Activated CD4-positive, alpha-beta T cell treated with anti-CD3 and anti-CD28 coated beads for 36 hours (primary cell): ENCODE data around the gene TNK2. TPM values are rescaled to one million over a fixed set of nuclear protein-coding genes. Genes with fewer than 3 reads are reported as not detected.

Experiments
- ATAC-seq: fragments of 200-7000 bp; cut with Tn5 transposase; one replicate; pipeline ENCODE4 v1.10.0; 2021; ENCODE audit warnings: mild to moderate bottlenecking, moderate library complexity
- CTCF ChIA-PET: fragments of 350-600 bp; sonication (Branson Sonifier 250); formaldehyde crosslinking; loops from one replicate; lab custom pipeline; 2021; ENCODE audit warnings: antibody characterized with exemption; lab: Charles Lee
- POLR2A ChIA-PET: fragments of 350-600 bp; sonication (Branson Sonifier 250); formaldehyde crosslinking; loops from one replicate; lab custom pipeline; 2021; ENCODE audit warnings: antibody characterized with exemption, inconsistent platforms; lab: Charles Lee
- DNase-seq: peaks from one replicate; pipeline ENCODE4 v3.0.0-alpha.2; 2020
- H3K27ac Mint-ChIP-seq: one replicate; pipeline ENCODE4 v1.8.0; 2021; ENCODE audit warnings: mixed read lengths
- H3K27me3 Mint-ChIP-seq: one replicate; pipeline ENCODE4 v1.8.0; 2021; ENCODE audit warnings: mixed read lengths
- H3K36me3 Mint-ChIP-seq: one replicate; pipeline ENCODE4 v1.8.0; 2021; ENCODE audit warnings: low read depth, mixed read lengths
- H3K4me1 Mint-ChIP-seq: one replicate; pipeline ENCODE4 v1.8.0; 2021; ENCODE audit warnings: mixed read lengths
- H3K4me3 Mint-ChIP-seq: one replicate; pipeline ENCODE4 v1.8.0; 2021; ENCODE audit warnings: mild to moderate bottlenecking, moderate library complexity, mixed read lengths
- H3K9me3 Mint-ChIP-seq: one replicate; pipeline ENCODE4 v1.8.0; 2021; ENCODE audit warnings: low read depth, mixed read lengths
- intact Hi-C, 2 experiments: fragments of 100-400 bp; cut with DNase I in 1 of 2; cut with micrococcal nuclease in 1 of 2; formaldehyde crosslinking; loops; one replicate each; pipeline versions ENCODE4 v1.14.2 to v1.15.1; 2022 to 2024; cut with DNase I, micrococcal nuclease
- total RNA-seq, 2 experiments: library from RNA; stranded (reverse); gene quantifications; one replicate each; pipeline ENCODE4 v1.2.3, GENCODE V29; 2021

Gene TNK2
- total RNA-seq, 2 experiments from 2014 or later: 49.9 to 54.2 TPM

DNA sequence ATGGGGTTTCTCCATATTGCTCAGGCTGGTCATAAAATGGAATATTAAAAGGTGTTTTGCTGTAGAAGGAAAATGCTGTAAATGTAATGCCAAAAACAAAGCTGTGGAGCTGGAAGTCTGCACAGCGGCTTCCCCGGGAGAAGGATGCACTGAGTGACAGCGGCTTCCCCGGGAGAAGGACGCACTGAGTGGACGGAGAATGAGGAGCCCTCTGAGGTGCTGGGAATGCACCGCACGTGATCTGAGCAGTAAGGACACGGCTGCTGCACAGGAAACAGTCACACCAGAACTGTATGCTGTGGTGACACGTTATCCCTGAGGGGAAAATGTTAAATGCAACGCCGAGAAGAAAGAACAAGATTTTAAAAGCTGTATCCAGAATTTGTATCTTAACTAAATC lies 24.6 kb downstream of the TNK2 start:
- POLR2A ChIA-PET: no interaction called here
- ATAC-seq (no peak), DNase-seq (no peak)
- intact Hi-C loops: no loop called here
- peaks cover 10% of the 10 kb centered on the region for H3K36me3 Mint-ChIP-seq
- H3K4me3 Mint-ChIP-seq: no peak overlapping the region
- no peaks in the 10 kb centered on the region for H3K27me3 Mint-ChIP-seq
- CTCF ChIA-PET: interaction anchor here (0.8 to 1.2 kb wide), 2 partner anchors 11 to 31 kb away, joined by 3 to 6 read pairs; no protein-coding TSS in a partner anchor
- H3K27ac Mint-ChIP-seq: no peak overlapping the region
- H3K9me3 Mint-ChIP-seq: no peaks in the 10 kb centered on the region
- no peaks in the 10 kb centered on the region for H3K4me1 Mint-ChIP-seq

DNA sequence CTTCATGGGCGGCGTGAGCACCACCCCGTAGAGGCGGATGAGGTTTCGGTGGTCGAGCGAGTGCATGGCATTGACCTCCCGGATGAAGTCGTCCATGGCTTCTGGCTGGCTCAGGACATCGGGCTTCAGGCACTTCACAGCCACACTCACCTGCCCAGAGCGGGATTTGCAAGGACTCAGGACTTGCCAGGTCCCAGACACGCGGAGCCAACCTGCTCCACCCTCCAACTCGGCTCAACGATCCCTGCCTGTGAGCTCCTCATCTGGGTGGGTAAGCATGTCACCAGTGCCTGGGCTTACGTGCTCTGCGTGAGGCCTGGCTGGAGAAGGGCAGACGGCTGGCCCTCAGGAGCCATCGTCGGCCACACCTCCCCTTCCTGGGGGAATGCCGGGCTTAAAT lies 25.2 kb downstream of the TNK2 start:
- POLR2A ChIA-PET: no interaction called here
- H3K27ac Mint-ChIP-seq: no peak overlapping the region
- no peak for ATAC-seq
- no peak overlapping the region for H3K4me3 Mint-ChIP-seq
- H3K36me3 Mint-ChIP-seq: peaks cover 10% of the 10 kb centered on the region
- H3K27me3 Mint-ChIP-seq: no peaks in the 10 kb centered on the region
- CTCF ChIA-PET: no interaction called here
- no peak for DNase-seq
- H3K9me3 Mint-ChIP-seq: no peaks in the 10 kb centered on the region
- intact Hi-C loops: no loop called here
- H3K4me1 Mint-ChIP-seq: no peaks in the 10 kb centered on the region

DNA sequence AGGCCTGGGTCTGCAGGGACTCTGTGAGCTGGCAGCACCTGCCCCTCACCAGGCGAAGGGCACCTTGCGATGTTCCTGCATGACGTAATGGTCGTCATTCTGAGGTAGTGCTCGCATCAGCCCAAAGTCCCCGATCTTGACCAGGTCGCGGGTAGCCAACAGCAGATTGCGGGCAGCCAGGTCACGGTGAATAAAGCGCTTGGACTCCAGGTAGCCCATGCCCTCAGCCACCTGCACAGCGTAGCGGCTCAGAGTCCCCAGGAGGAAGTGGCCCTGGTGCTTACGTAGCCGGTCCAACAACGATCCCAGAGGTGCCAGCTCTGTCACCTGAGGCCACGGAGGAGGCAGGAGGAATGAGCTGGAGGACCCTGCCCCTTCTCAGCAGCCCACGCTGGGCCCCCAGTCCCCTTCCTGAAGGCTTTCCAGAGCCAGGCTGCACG lies 26.3 kb downstream of the TNK2 start:
- intact Hi-C loops: no loop called here
- ATAC-seq (no peak), DNase-seq (no peak)
- Mint-ChIP-seq H3K36me3 (peaks cover 10% of the 10 kb centered on the region), H3K9me3 (no peaks in the 10 kb centered on the region), H3K4me1 (no peaks in the 10 kb centered on the region), H3K27ac (no peak overlapping the region), H3K4me3 (no peak overlapping the region), H3K27me3 (no peaks in the 10 kb centered on the region)
- CTCF ChIA-PET: no interaction called here
- POLR2A ChIA-PET: no interaction called here

DNA sequence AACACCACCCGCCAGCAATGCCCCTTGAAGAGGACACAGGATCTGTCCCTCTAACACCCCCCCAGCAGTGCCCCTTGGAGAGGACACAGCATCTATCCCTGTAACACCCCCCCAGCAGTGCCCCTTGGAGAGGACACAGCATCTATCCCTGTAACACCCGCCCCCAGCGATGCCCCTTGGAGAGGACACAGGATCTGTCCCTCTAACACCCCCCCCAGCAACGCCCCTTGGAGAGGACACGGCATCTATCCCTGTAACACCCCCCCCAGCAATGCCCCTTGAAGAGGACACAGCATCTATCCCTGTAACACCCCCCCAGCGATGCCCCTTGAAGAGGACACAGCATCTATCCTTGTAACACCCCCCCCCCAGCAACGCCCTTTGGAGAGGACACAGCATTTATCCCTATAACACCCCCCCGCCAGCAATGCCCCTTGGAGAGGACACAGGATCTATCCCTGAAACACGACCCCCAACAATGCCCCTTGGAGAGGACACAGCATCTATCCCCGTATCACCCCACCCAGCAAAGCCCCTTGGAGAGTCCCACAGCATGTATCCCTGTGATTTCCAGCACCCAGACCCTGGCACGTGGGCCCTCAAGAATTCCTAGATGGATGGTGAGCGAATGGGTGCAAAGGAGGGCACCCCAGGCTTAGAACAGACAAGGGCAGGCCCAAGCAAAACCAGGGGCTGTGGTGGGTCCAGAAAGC lies 26.9 kb downstream of the TNK2 start:
- ATAC-seq (no peak), DNase-seq (no peak)
- intact Hi-C loops: no loop called here
- H3K27ac Mint-ChIP-seq: no peak overlapping the region
- peaks cover 11% of the 10 kb centered on the region for H3K36me3 Mint-ChIP-seq
- H3K27me3 Mint-ChIP-seq: no peaks in the 10 kb centered on the region
- H3K4me1 Mint-ChIP-seq: no peaks in the 10 kb centered on the region
- ChIA-PET CTCF (no interaction called here), POLR2A (no interaction called here)
- no peak overlapping the region for H3K4me3 Mint-ChIP-seq
- no peaks in the 10 kb centered on the region for H3K9me3 Mint-ChIP-seq

DNA sequence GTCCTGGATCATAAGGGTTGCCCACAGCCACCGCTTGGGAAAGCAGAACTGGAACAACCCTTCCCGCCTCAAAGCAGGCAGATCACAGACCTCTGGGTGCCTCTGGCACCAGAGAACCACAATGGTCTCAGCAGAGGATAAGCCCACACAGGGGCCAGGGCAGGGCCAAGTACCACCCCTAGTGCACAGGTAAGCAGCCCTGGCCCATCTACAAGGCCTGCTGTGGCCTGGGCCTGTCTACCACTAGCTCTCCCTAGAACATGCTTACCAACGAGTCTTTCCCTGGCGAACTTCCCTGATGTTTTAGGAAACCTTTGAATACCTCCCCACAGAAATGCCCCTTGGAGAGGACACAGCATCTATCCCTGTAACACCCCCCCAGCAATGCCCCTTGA lies 28.3 kb downstream of the TNK2 start:
- Mint-ChIP-seq H3K9me3 (no peaks in the 10 kb centered on the region), H3K27me3 (no peaks in the 10 kb centered on the region), H3K4me3 (no peak overlapping the region), H3K4me1 (no peaks in the 10 kb centered on the region), H3K27ac (no peak overlapping the region), H3K36me3 (peaks cover 13% of the 10 kb centered on the region)
- no peak for DNase-seq
- ATAC-seq: no peak
- intact Hi-C loops: no loop called here
- POLR2A ChIA-PET: no interaction called here
- CTCF ChIA-PET: no interaction called here

DNA sequence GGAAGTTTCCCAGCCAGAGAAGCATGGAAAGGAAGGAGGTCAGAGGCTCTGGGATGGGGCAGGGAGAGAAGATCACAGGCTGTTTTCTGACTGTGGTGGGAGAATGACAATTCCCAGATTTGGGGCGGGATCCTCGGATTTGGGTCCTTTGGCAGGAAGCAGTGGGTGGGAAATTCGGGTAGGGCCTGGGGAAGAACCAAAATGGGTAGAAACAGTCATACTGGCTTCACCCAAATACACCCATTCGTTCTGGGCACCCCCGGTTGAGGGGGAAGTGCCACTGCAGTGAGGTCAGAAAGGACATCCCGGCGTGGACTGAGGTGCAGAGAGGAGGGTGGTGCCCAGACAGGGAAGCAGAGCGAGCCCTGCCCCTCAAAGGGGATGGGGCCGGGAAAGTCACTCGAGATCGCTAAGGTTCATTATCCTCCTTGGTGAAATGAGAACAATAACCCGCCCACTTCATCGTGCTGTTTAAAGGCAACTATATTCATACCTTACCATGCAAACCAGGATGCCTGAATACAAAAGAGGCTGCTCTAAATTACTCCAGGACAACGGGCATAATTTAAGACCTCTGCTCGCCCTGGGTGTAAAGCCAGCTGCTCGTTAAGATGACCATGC lies 28.8 kb downstream of the TNK2 start:
- H3K27me3 Mint-ChIP-seq: no peaks in the 10 kb centered on the region
- ChIA-PET CTCF (no interaction called here), POLR2A (no interaction called here)
- intact Hi-C loops: no loop called here
- no peaks in the 10 kb centered on the region for H3K4me1 Mint-ChIP-seq
- H3K36me3 Mint-ChIP-seq: peaks cover 13% of the 10 kb centered on the region
- DNase-seq (no peak), ATAC-seq (no peak)
- H3K27ac Mint-ChIP-seq: peak overlapping the region; percentile 19
- H3K9me3 Mint-ChIP-seq: no peaks in the 10 kb centered on the region
- H3K4me3 Mint-ChIP-seq: no peak overlapping the region

DNA sequence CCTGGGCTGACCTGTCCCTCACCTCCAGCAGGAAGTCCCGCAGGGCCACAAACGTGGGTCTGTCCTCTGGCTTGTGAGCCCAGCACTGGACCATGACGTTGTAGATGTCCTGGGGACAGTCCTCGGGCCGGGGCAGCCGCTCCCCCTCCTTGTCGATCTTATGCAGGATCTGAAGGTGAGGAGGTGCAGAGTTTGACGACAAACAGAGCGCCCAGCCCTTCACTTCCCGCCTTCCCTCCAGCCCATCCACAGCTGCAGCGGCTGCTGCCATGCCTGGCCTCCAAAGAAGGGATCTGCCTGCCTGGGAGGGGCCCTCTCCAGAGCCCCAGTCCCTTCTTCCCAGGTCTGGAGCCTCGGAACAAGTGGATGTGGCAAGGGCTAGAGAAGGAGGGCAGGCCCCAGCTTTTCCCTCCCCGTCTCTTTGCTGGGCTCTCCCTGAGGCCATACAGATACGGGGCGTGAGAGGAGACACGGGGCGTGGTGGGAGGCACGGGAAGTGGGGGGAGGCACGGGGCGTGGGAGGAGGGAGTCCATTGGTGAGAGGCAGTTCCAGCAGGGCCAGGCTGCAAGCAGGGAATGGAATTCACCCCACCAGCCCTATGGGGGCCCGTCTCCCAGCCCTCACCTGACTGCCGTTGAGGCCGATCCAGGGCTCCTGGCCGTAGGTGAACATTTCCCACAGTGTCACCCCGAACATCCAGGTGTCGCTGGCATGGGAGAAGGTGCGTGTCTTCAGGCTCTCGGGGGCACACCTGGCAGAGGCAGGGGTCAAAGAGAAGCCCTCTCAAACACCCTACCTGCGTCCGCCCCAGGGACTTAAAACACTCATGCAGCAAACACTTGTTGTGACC lies 29.7 kb downstream of the TNK2 start:
- ChIA-PET POLR2A (no interaction called here), CTCF (no interaction called here)
- DNase-seq (no peak), ATAC-seq (no peak)
- Mint-ChIP-seq H3K4me3 (no peak overlapping the region), H3K9me3 (no peaks in the 10 kb centered on the region), H3K36me3 (peaks cover 9% of the 10 kb centered on the region), H3K27ac (no peak overlapping the region), H3K4me1 (no peaks in the 10 kb centered on the region), H3K27me3 (no peaks in the 10 kb centered on the region)
- intact Hi-C loops: no loop called here

DNA sequence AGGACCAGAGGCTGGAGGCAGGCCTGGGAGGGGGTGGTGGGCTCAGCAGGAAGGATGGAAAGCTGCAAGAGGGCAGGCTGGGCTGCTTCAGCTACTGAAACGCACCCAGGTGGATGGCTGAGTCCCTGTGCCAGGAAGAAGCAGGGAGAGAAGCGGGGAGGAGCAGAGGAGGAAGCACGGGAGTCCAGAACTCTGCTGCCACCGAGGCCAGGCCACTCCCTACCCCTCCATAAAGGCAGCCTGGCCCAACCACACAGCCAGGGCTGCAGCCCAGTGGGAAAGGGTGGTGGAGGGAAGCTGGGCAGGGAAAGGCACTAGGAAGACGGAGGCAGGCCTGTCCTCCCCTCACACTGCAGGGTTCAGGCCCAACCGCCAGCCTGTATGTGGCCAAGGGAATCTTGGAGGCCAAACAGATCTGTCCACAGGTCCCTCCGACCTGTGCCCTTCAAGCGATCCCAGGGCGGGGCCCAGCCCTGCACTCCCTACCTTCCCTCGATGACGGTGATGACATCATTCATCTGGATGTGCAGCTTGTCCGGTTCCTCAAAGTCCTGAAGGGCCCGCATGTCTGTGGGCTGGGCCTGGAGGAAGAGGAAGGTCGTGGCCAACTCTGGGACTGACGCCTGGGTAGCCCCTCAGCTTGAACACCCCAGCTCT lies 30.5 kb downstream of the TNK2 start:
- H3K4me1 Mint-ChIP-seq: no peaks in the 10 kb centered on the region
- no peak for ATAC-seq
- no peak overlapping the region for H3K27ac Mint-ChIP-seq
- no peak for DNase-seq
- POLR2A ChIA-PET: no interaction called here
- H3K27me3 Mint-ChIP-seq: no peaks in the 10 kb centered on the region
- H3K36me3 Mint-ChIP-seq: peaks cover 8% of the 10 kb centered on the region
- CTCF ChIA-PET: no interaction called here
- no peak overlapping the region for H3K4me3 Mint-ChIP-seq
- H3K9me3 Mint-ChIP-seq: no peaks in the 10 kb centered on the region
- intact Hi-C loops: no loop called here

DNA sequence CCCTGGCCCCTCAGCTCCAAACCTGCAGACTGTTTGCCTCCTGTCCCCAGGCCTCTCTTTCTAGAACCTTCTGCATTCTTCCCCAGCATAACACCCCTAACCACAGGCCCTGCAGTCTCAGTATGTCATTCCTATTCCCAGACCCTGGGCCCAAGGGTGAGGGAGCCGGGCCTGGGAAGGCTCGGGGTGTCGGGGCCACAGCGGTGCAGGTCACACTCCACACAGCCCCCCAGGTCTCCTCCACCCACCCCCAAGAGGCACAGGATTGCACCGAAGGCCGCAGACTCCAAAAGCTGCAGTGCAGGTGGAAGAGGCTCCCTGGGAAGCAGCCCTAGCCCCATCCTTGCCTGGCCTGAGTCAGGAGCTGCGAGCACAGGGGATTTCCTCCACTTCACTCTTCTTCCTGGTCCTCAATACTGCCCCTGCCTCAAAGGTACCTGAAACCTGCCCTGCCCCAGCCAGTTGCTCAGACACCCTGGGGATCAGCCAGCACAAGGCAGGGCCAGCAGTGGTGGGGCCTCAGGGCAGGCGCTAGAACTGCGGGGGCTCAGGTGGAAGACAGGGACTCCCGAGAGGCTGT lies 31.1 kb downstream of the TNK2 start:
- DNase-seq (no peak), ATAC-seq (no peak)
- POLR2A ChIA-PET: no interaction called here
- H3K27ac Mint-ChIP-seq: no peak overlapping the region
- no peaks in the 10 kb centered on the region for H3K27me3 Mint-ChIP-seq
- peaks cover 8% of the 10 kb centered on the region for H3K36me3 Mint-ChIP-seq
- no peaks in the 10 kb centered on the region for H3K9me3 Mint-ChIP-seq
- CTCF ChIA-PET: interaction anchor here (1.3 kb wide), 2 partner anchors 17 to 18 kb away, joined by 4 read pairs; no protein-coding TSS in a partner anchor
- no peaks in the 10 kb centered on the region for H3K4me1 Mint-ChIP-seq
- no peak overlapping the region for H3K4me3 Mint-ChIP-seq
- intact Hi-C loops: no loop called here

DNA sequence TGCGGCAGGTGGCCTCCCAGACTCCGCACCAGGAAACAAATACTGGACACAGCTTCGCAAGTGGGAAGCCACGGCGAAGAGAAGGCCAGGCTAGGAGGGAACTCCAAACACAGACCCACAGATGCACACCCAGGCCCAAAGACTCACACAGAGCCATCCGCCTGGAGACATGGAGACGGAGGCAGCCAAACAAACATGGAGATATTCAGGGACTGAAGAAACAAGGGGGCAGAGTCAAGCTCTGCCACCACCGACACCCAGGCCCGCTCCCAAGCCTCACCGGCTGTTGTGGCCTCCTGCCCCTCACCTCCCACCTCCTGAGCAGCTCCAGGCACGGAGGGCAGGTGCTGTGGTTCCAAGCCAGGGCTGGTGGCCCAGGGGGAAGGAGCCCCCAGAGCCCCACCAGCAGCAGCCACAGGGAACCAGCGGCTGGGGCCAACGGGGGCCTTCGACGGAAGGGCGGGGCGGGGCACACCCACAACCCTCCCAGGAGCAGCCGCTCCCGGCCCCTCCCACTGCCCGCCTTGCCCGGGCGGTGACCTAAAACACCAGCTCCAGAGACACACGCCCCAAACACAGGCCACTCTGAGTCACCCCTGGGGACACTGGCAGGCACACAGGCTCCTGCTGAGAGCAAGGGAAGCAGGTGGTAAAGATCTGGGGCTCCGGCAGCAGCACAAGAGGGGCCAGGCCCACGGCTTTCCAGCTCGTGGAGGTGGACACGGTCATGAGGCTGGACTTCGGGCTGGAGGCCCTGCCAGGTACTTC lies 31.9 kb downstream of the TNK2 start:
- CTCF ChIA-PET: interaction anchor here (0.6 to 1.3 kb wide), 3 partner anchors 17 to 24 kb away, joined by 3 to 4 read pairs (median 4); no protein-coding TSS in a partner anchor
- DNase-seq: peak; percentile 29
- H3K4me3 Mint-ChIP-seq: no peak overlapping the region
- intact Hi-C loops: no loop called here
- peak; percentile 68 for ATAC-seq
- no peaks in the 10 kb centered on the region for H3K27me3 Mint-ChIP-seq
- no peak overlapping the region for H3K27ac Mint-ChIP-seq
- no peaks in the 10 kb centered on the region for H3K9me3 Mint-ChIP-seq
- no peaks in the 10 kb centered on the region for H3K4me1 Mint-ChIP-seq
- peaks cover 8% of the 10 kb centered on the region for H3K36me3 Mint-ChIP-seq
- POLR2A ChIA-PET: no interaction called here
